Measurements from ENCODE around the gene FOXP1.
"Not testable (repeated sequence)": the region's sequence is repeated elsewhere in the genome, so short reads cannot be mapped to it uniquely, and the experiment has no call there.

FOXP1 gene

DNA sequence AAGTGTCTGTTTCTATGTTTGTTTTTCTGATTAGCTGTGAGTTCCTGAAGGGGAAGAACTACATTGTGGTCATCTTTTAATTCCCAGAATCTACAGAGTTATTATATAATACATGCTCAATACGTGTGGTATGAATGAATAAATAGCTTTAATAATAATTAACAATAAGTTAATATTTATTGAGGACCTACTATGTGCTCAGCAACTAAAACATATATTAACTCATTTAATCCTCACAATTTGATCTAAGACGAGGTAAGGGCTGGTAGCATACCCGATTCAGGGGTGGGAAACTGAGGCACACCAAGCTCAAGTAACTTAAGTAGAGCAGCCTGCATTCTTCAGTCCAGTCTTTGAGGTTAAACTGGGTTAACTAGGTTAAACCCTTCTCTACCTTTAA lies 553.8 kb downstream of the FOXP1 start:
- DNase-seq (ENCODE audit: low spot score) = no peak

DNA sequence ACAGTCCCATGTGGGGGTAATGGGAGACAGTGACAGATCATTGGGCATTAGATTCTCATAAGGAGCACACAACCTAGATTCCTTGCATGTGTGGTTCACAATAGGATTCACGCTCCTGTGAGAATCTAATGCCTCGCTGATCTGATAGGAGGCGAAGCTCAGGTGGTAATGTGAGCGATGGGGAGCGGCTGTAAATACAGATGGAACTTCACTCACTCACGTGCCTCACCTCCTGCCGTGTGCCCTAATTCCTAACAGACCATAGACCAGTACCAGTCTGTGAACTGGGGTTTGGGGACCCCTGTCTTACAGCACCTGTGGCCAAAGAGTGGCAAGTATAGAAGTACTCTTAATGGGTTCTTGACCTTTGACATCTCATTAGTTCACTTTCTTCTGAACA lies 554.7 kb downstream of the FOXP1 start:
- DNase-seq (ENCODE audit: low spot score) = no peak

DNA sequence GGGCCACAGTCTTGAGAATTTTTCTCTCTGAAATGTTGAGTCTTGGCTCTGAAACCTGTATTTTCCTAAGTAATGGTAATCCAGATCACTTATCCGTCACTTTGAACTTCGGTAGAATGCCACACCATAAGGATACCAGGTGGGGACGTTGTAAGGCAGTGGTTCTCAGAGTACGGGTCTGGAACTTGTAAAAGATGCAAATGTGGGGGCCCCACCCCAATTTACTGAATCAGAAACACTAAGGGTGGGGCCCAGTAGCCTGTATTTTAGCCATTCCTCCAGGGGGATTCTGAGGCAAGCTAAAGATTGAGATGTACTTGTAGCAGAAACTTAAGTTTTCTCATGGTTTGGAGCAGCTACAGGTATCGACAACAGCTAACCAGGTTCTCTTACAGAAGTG lies 555.3 kb downstream of the FOXP1 start:
- no peak for DNase-seq (ENCODE audit: low spot score)

DNA sequence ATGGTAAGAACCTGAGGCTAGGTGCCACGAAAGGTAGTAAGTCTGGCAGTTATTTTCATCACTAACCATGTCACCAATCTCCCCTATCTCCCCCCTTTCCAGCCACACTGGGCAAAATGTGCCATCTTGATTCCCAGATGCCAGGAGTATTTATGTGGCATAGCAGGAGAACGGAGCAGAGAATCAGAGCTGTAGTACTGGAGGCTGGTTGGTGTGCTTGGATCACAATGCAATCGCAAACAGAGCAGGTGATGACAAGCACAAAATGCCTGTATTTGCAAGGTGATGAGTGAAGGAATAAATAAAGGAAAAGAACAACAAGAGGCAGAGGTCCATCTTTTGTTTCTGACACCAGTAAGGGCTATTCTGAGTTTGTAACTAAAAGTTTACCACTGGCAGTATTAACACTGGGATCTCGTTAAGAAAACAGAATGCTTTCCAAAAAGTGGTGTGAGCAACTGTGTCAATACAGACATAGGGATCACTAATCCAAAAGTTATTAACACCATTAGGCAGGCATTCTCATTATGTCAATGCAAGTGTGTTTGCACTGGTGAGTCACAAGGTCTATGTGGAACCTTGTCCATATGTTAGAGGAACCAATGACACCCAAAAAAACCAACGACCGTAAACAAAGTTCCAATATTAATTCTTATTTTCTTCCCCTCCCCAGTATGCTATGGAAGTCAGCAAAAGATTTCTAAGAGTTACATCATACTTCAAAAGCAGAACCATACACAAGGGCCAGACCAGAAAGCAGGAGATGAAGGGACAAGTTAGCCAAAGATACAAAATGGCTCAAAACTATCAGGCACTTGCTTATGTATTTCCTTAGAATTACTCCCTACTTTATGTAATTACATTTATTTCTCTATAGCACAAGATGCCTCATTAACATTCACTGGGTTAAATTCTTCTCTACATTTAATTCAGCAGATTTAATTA lies 556.6 kb downstream of the FOXP1 start:
- no peak for DNase-seq (ENCODE audit: low spot score)

DNA sequence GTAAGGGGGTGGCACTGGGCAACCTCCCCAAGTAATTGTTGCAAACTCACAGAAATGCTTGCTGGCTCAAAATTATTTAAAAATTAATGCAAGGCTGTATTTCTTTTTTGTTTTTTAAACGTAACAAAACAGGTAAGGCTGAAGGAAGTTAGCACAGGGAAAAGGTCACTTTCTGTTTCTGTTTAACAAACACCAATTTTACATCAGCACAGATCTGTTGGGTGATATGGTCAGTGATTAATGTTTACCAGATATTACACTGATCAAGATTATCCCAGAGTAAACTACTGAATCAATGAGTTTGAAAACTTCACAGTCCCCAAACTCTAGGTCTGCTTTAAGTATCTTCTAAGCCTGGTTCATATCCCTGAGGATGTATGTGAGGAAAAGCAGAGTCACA lies 558.0 kb downstream of the FOXP1 start:
- DNase-seq (ENCODE audit: low spot score) = no peak

DNA sequence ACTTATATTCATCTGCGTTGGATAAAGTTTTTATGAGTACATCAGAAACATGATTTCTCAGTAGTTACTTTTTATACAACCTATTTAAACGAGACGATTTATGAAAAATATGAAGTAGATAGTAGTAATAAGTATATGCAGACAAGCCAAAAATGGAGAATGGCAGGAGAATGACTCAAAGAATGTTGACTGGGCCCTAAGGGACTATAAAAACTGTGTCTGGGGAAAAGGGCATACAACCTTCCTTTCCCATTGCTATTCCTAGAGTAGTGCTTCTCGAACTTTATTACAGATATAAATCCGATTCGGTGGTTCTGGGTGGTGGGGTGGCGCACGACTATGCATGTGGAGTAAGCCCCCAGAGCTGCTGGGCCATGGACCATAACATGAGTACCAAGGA lies 558.5 kb downstream of the FOXP1 start:
- no peak for DNase-seq (ENCODE audit: low spot score)

DNA sequence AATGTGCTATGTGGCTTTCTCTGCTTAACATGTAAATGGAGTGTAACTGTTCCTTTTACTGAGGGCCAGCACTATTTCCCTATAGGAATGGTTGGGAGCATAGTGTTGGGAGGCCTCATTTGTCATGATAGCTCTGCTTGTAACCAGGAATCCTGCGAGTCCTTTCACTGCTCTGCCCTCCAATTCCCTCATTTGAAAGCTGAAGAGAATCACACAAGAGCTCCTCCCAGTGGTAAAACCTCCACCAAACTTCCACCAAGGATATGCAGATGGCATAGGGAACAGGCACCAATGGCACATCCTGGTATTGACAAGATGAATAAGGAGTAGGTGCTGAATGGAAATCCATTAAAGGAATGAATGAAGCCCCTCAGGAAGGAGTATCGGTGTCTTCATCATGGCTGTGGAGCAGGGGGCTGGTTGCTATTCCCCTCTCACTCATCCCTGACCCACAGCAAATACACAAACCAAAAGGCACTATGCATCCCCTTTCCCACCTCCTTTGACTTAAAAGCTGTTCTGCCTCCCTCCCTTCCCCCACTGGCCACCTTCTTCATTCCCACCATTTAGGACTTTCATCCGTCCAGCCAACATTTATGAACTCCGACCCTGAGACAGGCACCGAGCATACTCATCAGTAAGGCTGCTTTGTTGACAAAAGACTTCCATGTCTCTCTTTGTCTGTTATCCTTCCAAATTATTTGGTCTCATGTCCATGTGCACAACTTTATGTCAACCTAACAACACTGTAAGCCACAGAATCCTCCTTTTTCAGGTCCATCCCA lies 560.8 kb downstream of the FOXP1 start:
- DNase-seq (ENCODE audit: low spot score) = no peak

DNA sequence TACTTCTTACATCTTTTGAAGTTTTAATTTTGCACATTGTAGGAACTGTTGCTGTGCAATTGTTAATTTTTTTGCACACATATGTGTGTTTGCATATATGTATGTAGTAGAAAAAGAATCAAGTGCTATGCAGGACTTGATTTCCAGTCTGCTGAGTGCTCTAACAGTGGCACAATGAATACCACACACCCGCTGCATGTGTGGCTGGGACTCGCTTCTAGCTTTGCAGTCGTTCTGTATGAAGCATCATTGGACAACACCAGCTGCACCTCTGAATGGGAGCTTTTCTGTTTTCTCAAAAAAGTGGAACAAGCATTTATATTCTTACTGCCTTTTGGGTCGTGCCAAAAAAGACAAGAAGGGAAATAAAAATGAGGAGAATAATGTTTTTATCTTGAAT lies 564.7 kb downstream of the FOXP1 start:
- DNase-seq (ENCODE audit: low spot score) = no peak

DNA sequence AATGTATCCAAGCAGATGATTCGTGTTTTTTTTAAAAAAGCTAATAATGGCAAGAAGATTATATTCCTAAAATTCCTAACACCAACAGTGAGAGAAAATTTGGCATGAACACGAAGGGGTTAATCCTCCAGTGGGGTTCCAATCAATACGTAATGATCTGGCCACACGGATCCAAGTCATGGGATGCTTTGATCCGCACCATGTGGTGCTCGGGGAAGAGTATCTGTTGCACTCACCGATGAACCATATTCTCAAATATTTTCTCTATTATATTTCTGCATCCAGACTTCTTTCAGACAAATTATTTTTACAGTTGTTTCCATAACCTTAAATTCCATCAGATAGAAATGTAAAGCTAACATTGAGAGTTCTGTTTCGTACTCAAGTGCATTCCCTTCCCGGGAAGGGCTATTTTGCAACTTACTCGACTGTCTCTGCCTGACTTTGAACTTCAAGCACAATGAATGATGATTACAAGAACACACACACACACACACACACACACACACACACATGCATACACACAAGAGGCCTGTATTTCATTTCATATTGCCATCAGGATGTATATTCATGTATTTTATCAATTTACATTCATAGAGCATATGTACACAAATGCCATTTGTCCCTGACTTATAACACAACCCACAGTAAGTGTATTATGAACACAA lies 567.2 kb downstream of the FOXP1 start:
- DNase-seq (ENCODE audit: low spot score) = no peak

DNA sequence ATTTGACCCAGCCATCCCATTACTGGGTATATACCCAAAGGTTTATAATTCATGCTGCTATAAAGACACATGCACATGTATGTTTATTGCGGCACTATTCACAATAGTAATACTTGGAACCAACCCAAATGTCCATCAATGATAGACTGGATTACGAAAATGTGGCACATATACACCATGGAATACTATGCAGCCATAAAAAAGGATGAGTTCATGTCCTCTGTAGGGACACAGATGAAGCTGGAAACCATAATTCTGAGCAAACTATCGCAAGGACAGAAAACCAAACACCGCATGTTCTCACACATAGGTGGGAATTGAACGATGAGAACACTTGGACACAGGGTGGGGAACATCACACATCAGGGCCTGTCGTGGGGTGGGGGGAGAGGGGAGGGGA lies 568.9 kb downstream of the FOXP1 start:
- DNase-seq (ENCODE audit: low spot score) = not testable (repeated sequence)

DNA sequence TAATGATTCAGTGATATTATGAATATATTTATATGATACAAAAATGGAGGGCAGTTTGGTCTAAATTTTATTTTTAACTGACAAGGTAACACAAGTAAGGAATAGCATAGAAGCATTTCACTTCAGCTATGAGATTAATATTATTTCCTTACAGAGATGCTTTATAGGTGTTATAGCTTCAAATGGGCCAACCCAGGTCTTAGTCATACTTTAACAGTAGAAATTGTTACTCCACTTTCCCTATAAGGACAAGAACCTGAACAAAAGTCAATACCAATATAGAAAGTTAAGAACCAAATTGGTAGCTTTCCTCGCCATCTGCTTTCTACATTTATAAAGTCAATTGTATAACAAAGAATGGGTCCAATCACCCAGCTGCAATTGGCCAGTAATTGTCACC lies 570.6 kb downstream of the FOXP1 start:
- no peak for DNase-seq (ENCODE audit: low spot score)

DNA sequence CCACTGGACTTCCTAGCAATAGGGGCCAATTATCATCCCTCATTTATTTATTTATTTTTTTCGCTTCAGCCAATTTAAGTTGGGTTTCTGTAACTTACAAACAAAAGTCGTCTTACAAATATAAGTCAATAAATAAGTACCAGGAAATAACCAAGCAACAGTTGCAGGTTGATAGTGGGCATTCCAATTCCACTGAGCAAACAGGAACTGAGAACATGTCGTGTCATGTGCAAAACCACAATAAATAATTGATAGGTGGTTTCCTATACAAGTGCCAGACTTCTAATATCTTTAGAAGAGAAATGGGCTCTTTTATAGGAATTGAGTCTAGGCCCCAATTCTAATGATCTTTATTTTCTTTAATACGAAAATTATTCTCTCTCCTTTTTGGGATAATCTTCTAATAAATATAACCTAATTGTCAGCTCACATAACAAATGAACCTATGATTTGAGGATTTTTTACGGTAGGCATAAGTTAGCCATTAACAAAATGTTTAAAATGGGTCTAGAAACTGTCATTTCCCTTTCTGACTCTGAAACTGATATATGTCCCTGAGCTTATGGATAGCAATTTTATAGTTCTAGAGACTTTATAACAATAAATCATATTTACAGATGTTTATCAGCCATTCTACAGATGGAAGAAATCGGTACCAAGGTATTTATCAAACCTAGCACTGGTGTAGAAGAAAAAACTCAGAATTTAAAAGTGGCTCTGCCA lies 571.8 kb downstream of the FOXP1 start:
- no peak for DNase-seq (ENCODE audit: low spot score)

DNA sequence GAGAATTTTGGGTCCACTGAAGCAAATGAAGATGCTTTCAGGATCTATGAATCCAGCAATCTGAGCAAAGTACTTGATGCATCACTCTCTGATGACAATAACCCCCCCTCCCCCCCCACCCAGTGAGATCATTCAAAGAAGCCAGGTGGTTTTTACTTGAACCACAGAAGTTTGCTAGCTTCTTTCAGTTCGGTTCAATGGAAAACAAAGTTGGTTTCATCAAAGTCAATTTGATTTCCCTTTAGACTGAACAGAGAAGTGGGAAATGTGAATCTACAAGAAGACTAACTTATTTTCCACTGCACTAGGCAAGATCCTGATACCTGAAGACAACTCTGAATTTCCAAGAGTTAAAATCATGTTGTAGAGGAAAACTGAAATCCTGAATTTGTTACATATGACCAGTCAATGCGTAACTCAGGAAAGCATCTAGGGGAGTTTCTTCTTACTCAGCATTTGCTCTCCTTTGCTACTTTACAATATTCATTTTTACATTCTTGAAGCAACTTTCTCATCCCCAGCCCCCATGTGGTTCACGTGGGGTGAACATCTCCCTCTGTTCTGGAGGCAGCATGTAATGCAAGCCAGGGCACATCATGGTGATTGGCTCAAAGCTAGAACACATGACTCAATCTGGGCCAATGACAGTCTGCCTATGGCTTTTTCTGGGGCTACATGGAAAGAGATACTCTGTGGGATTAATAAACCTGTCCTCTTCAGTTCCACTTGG lies 572.6 kb downstream of the FOXP1 start:
- DNase-seq (ENCODE audit: low spot score) = no peak

DNA sequence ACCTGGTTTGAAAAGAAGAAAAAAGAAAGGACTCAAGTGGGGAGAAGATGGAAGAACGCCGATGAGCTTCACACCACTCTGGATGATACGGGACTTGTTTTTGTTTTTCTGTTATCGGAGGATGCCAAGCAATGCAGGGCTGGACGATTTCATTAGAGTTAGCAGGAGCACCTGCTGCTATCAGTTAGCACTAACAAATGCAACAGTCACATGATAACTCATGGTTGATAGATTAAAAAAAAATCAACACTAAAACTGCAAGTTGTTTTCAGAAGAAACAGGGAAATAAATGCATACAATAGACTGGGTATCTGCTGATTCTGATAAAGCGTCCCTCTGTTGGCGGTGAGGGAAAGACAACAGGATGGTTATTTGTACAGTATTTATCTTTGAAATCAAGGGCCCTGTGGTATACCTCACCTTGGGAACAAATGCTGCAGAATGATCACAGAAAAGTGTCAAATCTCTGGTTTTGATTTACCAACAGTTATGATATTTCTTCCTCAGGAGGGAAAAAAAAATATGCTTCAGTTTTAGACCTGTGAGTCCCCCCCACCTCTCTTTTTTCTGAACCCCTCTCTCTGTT lies 575.1 kb downstream of the FOXP1 start:
- no peak for DNase-seq (ENCODE audit: low spot score)

DNA sequence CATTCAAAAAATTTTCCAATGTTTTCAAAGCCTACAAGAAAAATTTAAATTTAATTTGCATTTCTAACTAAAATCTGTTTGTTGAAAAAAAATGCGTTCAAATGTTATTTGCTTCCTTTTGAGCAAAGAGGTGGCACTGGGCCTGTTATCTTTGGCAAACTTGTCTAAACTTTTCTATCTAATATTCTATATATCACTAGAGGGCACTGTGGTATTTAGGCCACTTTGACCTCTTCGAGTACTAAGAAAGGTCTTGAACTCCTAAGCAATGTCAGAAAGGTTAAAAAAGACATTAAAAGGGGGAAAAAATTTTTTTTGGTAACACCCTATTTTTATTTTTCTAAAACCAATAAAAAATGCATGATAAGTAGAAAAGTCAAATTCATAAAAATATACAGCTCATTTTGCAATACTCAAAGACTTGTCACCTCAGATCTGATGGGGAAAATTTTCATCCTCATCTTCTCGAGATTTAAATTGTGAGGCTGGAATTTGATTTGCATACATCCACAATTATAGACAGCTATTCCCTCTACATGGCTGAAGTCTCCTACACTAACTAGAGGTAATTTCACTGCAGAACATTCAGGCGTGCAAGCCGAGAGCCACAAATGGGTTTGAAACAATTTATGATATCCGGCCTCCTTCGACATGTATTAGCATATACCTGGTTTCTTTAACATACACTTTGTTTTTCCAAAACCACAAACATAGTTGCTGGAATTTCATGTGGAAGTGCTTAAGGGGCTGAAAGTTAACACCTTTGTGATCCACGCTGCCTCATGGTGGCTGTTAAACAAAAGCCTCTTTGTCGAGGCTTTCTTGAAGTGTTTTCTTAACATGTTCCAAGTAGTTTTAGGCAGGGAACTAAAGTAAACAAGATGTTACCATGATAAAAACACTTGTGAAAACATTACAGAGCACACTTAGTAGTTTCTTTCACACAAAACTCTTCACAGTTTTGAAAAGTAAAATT lies 576.4 kb downstream of the FOXP1 start:
- DNase-seq (ENCODE audit: low spot score) = peak; percentile 66

DNA sequence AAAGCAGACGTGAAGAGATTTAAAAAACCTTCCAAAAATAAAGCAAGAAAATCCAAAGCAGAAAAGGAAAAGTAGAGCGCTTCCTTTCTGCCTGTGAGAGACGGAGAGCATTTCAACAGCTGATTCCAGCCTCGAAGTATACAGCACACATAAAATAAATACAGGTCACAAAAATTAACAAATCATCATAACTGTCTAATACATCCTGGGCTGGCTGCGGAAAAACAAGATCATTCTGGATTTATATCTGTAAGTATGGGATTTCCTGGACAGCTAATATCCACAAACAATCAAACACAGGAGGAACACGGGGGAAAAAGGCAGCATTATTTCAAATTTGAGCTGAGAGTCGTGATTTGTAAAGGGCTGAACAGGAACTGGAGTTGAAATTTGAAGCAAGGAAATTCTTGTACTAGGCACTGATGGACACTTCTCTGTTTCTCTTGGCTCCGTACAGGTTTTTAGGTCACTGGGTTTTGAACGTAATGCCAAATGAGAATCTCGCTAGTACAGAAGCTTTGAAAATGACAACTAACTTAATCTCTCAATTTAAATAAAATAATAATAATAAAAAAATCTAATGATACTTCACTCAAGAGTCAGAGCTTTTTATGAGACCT lies 577.7 kb downstream of the FOXP1 start:
- no peak for DNase-seq (ENCODE audit: low spot score)

DNA sequence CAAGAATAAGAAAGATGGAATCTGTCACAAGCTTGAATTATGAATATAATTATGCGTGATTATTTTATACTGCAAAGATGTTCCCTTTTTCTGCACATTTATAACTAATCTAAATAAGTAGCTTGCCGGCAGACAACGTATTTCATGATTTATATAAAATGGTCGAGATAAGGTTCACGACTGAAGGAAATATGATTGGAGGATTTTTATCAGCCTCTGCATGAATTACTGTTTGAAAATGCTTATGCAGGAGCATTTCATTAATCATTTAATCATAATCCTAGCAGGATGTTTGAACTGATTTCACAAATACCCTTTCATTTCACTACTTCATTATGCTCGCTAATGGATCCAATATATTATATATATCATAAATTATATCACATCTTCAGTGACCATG lies 580.0 kb downstream of the FOXP1 start:
- no peak for DNase-seq (ENCODE audit: low spot score)

DNA sequence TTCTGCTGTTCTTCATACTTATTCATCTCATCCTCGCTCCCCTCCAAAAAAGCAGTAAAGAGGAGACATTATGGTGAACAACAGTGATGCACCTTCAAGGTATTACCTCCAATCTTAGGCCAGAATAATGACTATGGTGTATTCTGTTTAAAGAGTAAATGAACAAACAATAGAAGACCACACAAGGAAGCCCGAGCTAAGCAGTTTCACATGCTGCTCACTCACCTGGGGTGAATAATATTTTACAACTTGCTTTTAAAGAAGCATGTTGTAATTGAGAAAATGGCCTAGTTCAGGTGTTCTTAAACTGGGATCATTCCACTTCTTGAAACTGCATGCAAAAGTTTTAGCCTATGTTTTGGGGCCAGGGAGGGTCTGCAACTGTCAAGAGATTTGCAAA lies 581.2 kb downstream of the FOXP1 start:
- DNase-seq (ENCODE audit: low spot score) = no peak

DNA sequence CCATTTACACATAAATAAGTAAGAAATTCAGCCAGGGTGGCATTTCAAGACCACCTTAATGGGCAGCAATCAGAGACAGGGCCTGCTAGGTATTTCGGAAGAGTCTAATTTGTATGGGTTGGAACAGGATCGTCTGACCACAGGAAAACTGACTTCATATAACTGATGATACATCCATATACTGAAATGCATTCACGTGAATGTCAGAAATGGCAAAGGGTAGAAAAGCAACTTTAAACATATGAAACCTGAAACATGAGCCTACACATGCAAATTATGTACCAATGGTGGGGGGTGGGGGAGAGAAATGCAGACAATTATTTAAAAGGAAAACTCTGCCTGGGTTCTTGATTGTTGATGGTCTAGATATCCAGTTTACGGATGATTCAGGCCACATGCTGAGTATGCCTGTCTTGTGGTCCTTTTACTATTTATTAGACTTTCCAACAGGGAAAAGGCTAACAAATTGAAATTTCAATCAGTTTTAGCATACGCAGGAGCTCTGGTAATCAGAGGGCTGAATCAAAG lies 582.2 kb downstream of the FOXP1 start:
- DNase-seq (ENCODE audit: low spot score) = no peak

All from RKO (cell line).